GM19372 (cell line): Measurements from ENCODE around the gene JAM3.
"Not testable (repeated sequence)": the region's sequence is repeated elsewhere in the genome, so short reads cannot be mapped to it uniquely, and the experiment has no call there.

ENCODE experiments used
- ATAC-seq: cut with Tn5 transposase; IDR thresholded peaks from one replicate; pipeline ENCODE4 v1.9.1; 2021; ENCODE audit warnings: mild to moderate bottlenecking, low read depth, moderate library complexity; ENCODE audit not compliant: unreplicated experiment

JAM3 gene

GRCh38 chr11:134097166-134097565, 28.3 kb downstream of the JAM3 start:
- ATAC-seq: no peak

- no peak for ATAC-seq
Measured at GRCh38 chr11:134098566-134099184, 29.8 kb downstream of the JAM3 start.

- ATAC-seq: no peak
Measured at GRCh38 chr11:134100171-134100570, 31.3 kb downstream of the JAM3 start.

- no peak for ATAC-seq
Measured at GRCh38 chr11:134101282-134101681, 32.4 kb downstream of the JAM3 start.

- no peak for ATAC-seq
Measured at GRCh38 chr11:134110252-134110815, 41.5 kb downstream of the JAM3 start.

GRCh38 chr11:134113787-134114186, 44.9 kb downstream of the JAM3 start:
- ATAC-seq: not testable (repeated sequence)

GRCh38 chr11:134116210-134116609, 47.3 kb downstream of the JAM3 start:
- ATAC-seq: no peak

- ATAC-seq: no peak
Measured at GRCh38 chr11:134118006-134118405, 49.1 kb downstream of the JAM3 start.

- no peak for ATAC-seq
Measured at GRCh38 chr11:134119094-134119493, 50.2 kb downstream of the JAM3 start.

- no peak for ATAC-seq
Measured at GRCh38 chr11:134120143-134120850, 51.4 kb downstream of the JAM3 start.

- no peak for ATAC-seq
Measured at GRCh38 chr11:134120921-134121526, 52.2 kb downstream of the JAM3 start.

GRCh38 chr11:134124660-134125451, 56.0 kb downstream of the JAM3 start:
- no peak for ATAC-seq

- no peak for ATAC-seq
Measured at GRCh38 chr11:134125507-134125906, 56.6 kb downstream of the JAM3 start.

- ATAC-seq: no peak
Measured at GRCh38 chr11:134126217-134126822, 57.4 kb downstream of the JAM3 start.

GRCh38 chr11:134131628-134132244, 62.9 kb downstream of the JAM3 start:
- no peak for ATAC-seq

GRCh38 chr11:134132808-134133207, 63.9 kb downstream of the JAM3 start:
- ATAC-seq: no peak

GRCh38 chr11:134134167-134134566, 65.3 kb downstream of the JAM3 start:
- no peak for ATAC-seq

GRCh38 chr11:134138376-134138775, 69.5 kb downstream of the JAM3 start:
- no peak for ATAC-seq

- ATAC-seq: no peak
Measured at GRCh38 chr11:134139303-134139872, 70.5 kb downstream of the JAM3 start.
